Right renal pelvis (tissue), 4 donors: ENCODE data around the gene THSD4. TPM values are rescaled to one million over a fixed set of nuclear protein-coding genes. Genes with fewer than 3 reads are reported as not detected.
"Not testable (repeated sequence)": the region's sequence is repeated elsewhere in the genome, so short reads cannot be mapped to it uniquely, and the experiment has no call there.

Source experiments
- DNase-seq, 4 donors: peaks; one replicate each; pipeline ENCODE4 v3.0.0-alpha.2; 2013; ENCODE audit warnings: low read depth in 4 of 4, low spot score in 3 of 4, missing footprints in 1 of 4
- polyA plus RNA-seq, 4 donors: library from polyadenylated mRNA; unstranded; fragments of 120-200 nt; gene quantifications; one replicate each; pipeline ENCODE4 v1.2.1, GENCODE V29; 2013; ENCODE audit not compliant: insufficient read length in 4 of 4

THSD4 gene
- polyA plus RNA-seq, 4 donors, result 32.7 to 45.9 (median 35.6) TPM

GRCh38 chr15:71312194-71312708, 197.0 kb downstream of the THSD4 start:
- no peak for DNase-seq

GRCh38 chr15:71312731-71313460, 197.6 kb downstream of the THSD4 start:
- DNase-seq, result no peak

GRCh38 chr15:71313806-71314205, 198.5 kb downstream of the THSD4 start:
- no peak for DNase-seq

GRCh38 chr15:71314956-71315537, 199.8 kb downstream of the THSD4 start:
- no peak for DNase-seq

GRCh38 chr15:71316911-71317310, 201.6 kb downstream of the THSD4 start:
- DNase-seq, result no peak

- not testable (repeated sequence) for DNase-seq
These were observed 204.2 kb downstream of the THSD4 start for GRCh38 chr15:71319424-71319823.

GRCh38 chr15:71319935-71320334, 204.7 kb downstream of the THSD4 start:
- DNase-seq, result no peak

GRCh38 chr15:71323082-71323481, 207.8 kb downstream of the THSD4 start:
- no peak for DNase-seq

- no peak for DNase-seq
These were observed 208.3 kb downstream of the THSD4 start for GRCh38 chr15:71323584-71323983.

- DNase-seq, result no peak
These were observed 210.2 kb downstream of the THSD4 start for GRCh38 chr15:71325481-71325880.

- DNase-seq, result no peak
These were observed 213.2 kb downstream of the THSD4 start for GRCh38 chr15:71328453-71328852.

- DNase-seq, result peak in 1 of 4 donors; percentile 47
These were observed 213.8 kb downstream of the THSD4 start for GRCh38 chr15:71329041-71329440.

GRCh38 chr15:71329497-71330260, 214.4 kb downstream of the THSD4 start:
- no peak for DNase-seq

GRCh38 chr15:71330638-71331162, 215.4 kb downstream of the THSD4 start:
- no peak for DNase-seq

- no peak for DNase-seq
These were observed 215.9 kb downstream of the THSD4 start for GRCh38 chr15:71331173-71331572.

GRCh38 chr15:71332431-71333004, 217.2 kb downstream of the THSD4 start:
- DNase-seq, result no peak

GRCh38 chr15:71333136-71333700, 217.9 kb downstream of the THSD4 start:
- DNase-seq, result no peak

- DNase-seq, result no peak
These were observed 218.6 kb downstream of the THSD4 start for GRCh38 chr15:71333839-71334238.

- DNase-seq, result no peak
These were observed 219.2 kb downstream of the THSD4 start for GRCh38 chr15:71334434-71334833.

GRCh38 chr15:71334873-71335272, 219.6 kb downstream of the THSD4 start:
- no peak for DNase-seq
